Measurements from ENCODE around the gene AP4E1.

DNA sequence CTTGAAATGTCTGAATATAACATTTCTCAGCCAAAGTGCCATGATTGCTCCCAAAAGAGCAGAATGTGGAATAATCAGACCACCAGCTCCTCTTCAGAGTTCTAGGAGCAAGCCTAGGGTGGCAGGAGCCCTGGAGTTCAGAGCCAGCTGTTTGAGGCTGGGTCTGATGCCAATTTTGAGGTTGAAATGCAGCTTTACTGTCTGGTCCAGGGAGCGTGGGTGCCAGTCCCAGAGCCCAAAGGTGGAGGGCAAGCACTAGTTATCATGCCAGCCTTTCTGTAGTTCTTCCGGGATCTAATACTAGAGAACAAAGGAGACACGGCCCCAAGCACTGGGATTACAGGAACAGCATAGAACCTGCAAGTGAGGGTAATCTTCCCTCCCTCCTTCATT, 117.0 kb downstream of the AP4E1 start:
- no peak for TF ChIP-seq CTCF (IDR thresholded peaks at IDR 0.05; ENCODE audit: insufficient read depth, low read length, poor library complexity, severe bottlenecking)
- TF ChIP-seq EZH2phosphoT487 (conservative IDR thresholded peaks at IDR 0.05; ENCODE audit: low read length): no peak

All from SU-DHL-6 (cell line).